GM12891 (cell line): Measurements from ENCODE around the gene SLC4A3.

Experiments
- POLR2A ChIP-seq: IDR thresholded peaks from 2 replicates; pipeline ENCODE4 v1.6.1; 2011; ENCODE audit warnings: low read depth, low read length, control low read depth
- POLR2AphosphoS5 ChIP-seq: IDR thresholded peaks from 2 replicates; pipeline ENCODE4 v1.6.1; 2011; ENCODE audit warnings: low read depth, low read length, control low read depth
- POU2F2 ChIP-seq: IDR thresholded peaks from 2 replicates; pipeline ENCODE4 v1.6.1; 2011; ENCODE audit warnings: low read depth, mild to moderate bottlenecking, control low read depth, low read length, moderate library complexity
- SPI1 ChIP-seq: IDR thresholded peaks from 2 replicates; pipeline ENCODE4 v1.6.1; 2011; ENCODE audit warnings: low read depth, low read length, control low read depth
- TAF1 ChIP-seq: IDR thresholded peaks from 2 replicates; pipeline ENCODE4 v1.6.1; 2011; ENCODE audit warnings: low read depth, low read length, control low read depth

DNA sequence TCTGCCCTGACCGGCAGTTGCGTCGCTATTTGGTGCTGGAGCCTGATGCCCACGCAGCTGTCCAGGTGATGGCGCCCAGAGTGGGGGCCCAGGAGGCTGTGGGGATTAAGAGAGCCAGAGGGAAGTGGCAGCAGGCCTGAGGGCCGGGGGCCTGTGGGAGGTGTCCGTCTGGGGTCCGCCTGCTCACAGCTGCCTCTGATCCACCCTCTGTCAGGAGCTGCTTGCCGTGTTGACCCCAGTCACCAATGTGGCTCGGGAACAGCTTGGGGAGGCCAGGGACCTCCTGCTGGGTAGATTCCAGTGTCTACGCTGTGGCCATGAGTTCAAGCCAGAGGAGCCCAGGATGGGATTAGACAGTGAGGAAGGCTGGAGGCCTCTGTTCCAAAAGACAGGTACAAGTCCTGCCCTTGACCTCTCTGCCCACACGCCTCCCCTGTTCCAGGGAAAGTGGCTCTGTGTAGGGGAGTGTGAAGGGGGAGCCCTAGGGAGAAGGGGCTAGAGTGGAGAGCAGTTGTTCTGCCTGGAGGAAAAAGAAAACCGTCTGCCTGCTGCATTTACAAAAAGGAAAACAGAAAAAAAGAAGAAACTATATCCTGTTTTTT is 18.2 kb upstream of the SLC4A3 start:
- TF ChIP-seq POLR2A (no peak), POLR2AphosphoS5 (no peak), TAF1 (no peak), SPI1 (no peak), POU2F2 (no peak)
